ENCODE measurements around the gene ANXA3.

GRCh38 chr4:78510681-78511080 is 40.9 kb upstream of the ANXA3 start:
- TF ChIP-seq POLR2A (IDR thresholded peaks at IDR 0.05): no peak
- TF ChIP-seq, protein P1, sequence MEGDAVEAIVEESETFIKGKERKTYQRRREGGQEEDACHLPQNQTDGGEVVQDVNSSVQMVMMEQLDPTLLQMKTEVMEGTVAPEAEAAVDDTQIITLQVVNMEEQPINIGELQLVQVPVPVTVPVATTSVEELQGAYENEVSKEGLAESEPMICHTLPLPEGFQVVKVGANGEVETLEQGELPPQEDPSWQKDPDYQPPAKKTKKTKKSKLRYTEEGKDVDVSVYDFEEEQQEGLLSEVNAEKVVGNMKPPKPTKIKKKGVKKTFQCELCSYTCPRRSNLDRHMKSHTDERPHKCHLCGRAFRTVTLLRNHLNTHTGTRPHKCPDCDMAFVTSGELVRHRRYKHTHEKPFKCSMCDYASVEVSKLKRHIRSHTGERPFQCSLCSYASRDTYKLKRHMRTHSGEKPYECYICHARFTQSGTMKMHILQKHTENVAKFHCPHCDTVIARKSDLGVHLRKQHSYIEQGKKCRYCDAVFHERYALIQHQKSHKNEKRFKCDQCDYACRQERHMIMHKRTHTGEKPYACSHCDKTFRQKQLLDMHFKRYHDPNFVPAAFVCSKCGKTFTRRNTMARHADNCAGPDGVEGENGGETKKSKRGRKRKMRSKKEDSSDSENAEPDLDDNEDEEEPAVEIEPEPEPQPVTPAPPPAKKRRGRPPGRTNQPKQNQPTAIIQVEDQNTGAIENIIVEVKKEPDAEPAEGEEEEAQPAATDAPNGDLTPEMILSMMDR (IDR thresholded peaks at IDR 0.05): no peak

Measured in tibial nerve (tissue), 3 donors.